Measurements from ENCODE around the gene LYPLA2. TPM values are rescaled to one million over a fixed set of nuclear protein-coding genes. Genes with fewer than 3 reads are reported as not detected.

Gene LYPLA2
- total and polyA plus RNA-seq, 2 experiments from 2014 or later, result 73.6 to 150 TPM

GRCh38 chr1:23757812-23758211 is 33.1 kb upstream of the LYPLA2 start:
- no peak for DNase-seq (ENCODE audit: low read depth in 1 of 2, low spot score in 1 of 2)
- Histone ChIP-seq H3K4me1 (ENCODE audit: low read depth) (peaks cover 11% of the 10 kb centered on the region), H3K36me3 (peaks cover 71% of the 10 kb centered on the region), H3K27me3 (no peaks in the 10 kb centered on the region), H3K4me3 (no peak overlapping the region), H3K27ac (no peak overlapping the region), H3K9me3 (ENCODE audit: low read depth) (no peaks in the 10 kb centered on the region)
- no peak for TF ChIP-seq CTCF (IDR thresholded peaks at IDR 0.05; ENCODE audit: low read depth, low read length)

- H3K4me3 ChIP-seq, result no peak overlapping the region
- H3K27ac ChIP-seq, result peak overlapping the region; percentile 67
- no peaks in the 10 kb centered on the region for H3K9me3 ChIP-seq (ENCODE audit: low read depth)
- H3K4me1 ChIP-seq (ENCODE audit: low read depth), result peaks cover 11% of the 10 kb centered on the region
- no peak for TF ChIP-seq CTCF (IDR thresholded peaks at IDR 0.05; ENCODE audit: low read depth, low read length)
- peaks cover 57% of the 10 kb centered on the region for H3K36me3 ChIP-seq
- peak in 1 of 2 donors; percentile 15 for DNase-seq (ENCODE audit: low read depth in 1 of 2, low spot score in 1 of 2)
- H3K27me3 ChIP-seq, result no peaks in the 10 kb centered on the region
Measured at GRCh38 chr1:23759277-23759676, 31.7 kb upstream of the LYPLA2 start.

GRCh38 chr1:23763041-23763577 is 27.8 kb upstream of the LYPLA2 start:
- H3K4me1 ChIP-seq (ENCODE audit: low read depth), result peaks cover 11% of the 10 kb centered on the region
- no peak for TF ChIP-seq CTCF (IDR thresholded peaks at IDR 0.05; ENCODE audit: low read depth, low read length)
- H3K27me3 ChIP-seq, result no peaks in the 10 kb centered on the region
- H3K9me3 ChIP-seq (ENCODE audit: low read depth), result no peaks in the 10 kb centered on the region
- H3K27ac ChIP-seq, result no peak overlapping the region
- no peak overlapping the region for H3K4me3 ChIP-seq
- no peak for DNase-seq (ENCODE audit: low read depth in 1 of 2, low spot score in 1 of 2)
- peaks cover 27% of the 10 kb centered on the region for H3K36me3 ChIP-seq

- Histone ChIP-seq H3K4me3 (no peak overlapping the region), H3K9me3 (ENCODE audit: low read depth) (no peaks in the 10 kb centered on the region), H3K4me1 (ENCODE audit: low read depth) (peaks cover 15% of the 10 kb centered on the region), H3K27me3 (no peaks in the 10 kb centered on the region), H3K27ac (peak overlapping the region; percentile 78), H3K36me3 (peaks cover 4% of the 10 kb centered on the region)
- DNase-seq (ENCODE audit: low read depth in 1 of 2, low spot score in 1 of 2), result peak in 1 of 2 donors; percentile 71
- no peak for TF ChIP-seq CTCF (IDR thresholded peaks at IDR 0.05; ENCODE audit: low read depth, low read length)
Measured at GRCh38 chr1:23768733-23769132, 22.2 kb upstream of the LYPLA2 start.

- H3K4me3 ChIP-seq, result no peak overlapping the region
- peak; percentile 88 for DNase-seq (ENCODE audit: low read depth in 1 of 2, low spot score in 1 of 2)
- peaks cover 18% of the 10 kb centered on the region for H3K4me1 ChIP-seq (ENCODE audit: low read depth)
- peak; percentile 99 for TF ChIP-seq CTCF (IDR thresholded peaks at IDR 0.05; ENCODE audit: low read depth, low read length)
- no peaks in the 10 kb centered on the region for H3K9me3 ChIP-seq (ENCODE audit: low read depth)
- no peak overlapping the region for H3K27ac ChIP-seq
- H3K27me3 ChIP-seq, result no peaks in the 10 kb centered on the region
- H3K36me3 ChIP-seq, result no peaks in the 10 kb centered on the region
Measured at GRCh38 chr1:23772049-23772853, 18.7 kb upstream of the LYPLA2 start.

Data from cardiac muscle cell (in vitro differentiated cells and primary cell).